SK-N-SH treated with all-trans-retinoic acid at 6 μM for 48 hours (cell line): ENCODE measurements around the gene RFWD3.

Experiments used
- ATAC-seq: fragments of 200-7000 bp; cut with Tn5 transposase; 3 replicates; pipeline ENCODE4 v1.9.1; 2020; ENCODE audit warnings: mild to moderate bottlenecking, moderate library complexity
- ARNTL ChIP-seq: fragments of 450-650 bp; formaldehyde crosslinking; IDR thresholded peaks from 2 replicates; pipeline ENCODE4 v1.5.0; 2020; ENCODE audit warnings: low read depth, mild to moderate bottlenecking, moderate library complexity, borderline replicate concordance
- BACH2 ChIP-seq: fragments of 250-450 bp; sonication (Bioruptor Pico); IDR thresholded peaks from 2 replicates; pipeline ENCODE4 v1.9.0; 2021; ENCODE audit warnings: mild to moderate bottlenecking, borderline replicate concordance
- CSDC2 ChIP-seq: fragments of 250-450 bp; sonication (Bioruptor Pico); IDR thresholded peaks from 2 replicates; pipeline ENCODE4 v1.5.0; 2020; ENCODE audit warnings: mild to moderate bottlenecking, moderate library complexity
- GLIS3 ChIP-seq: fragments of 250-450 bp; sonication (Bioruptor Pico); IDR thresholded peaks from 2 replicates; pipeline ENCODE4 v1.5.0; 2020; ENCODE audit warnings: mild to moderate bottlenecking, moderate library complexity
- ISL1 ChIP-seq: fragments of 250-450 bp; sonication (Bioruptor Pico); IDR thresholded peaks from 2 replicates; pipeline ENCODE4 v2.1.2; 2022; ENCODE audit warnings: mild to moderate bottlenecking, moderate library complexity
- OSR1 ChIP-seq: fragments of 250-450 bp; sonication (Bioruptor Pico); IDR thresholded peaks from 2 replicates; pipeline ENCODE4 v1.8.0; 2022; ENCODE audit warnings: moderate library complexity, mild to moderate bottlenecking, inconsistent platforms
- PATZ1 ChIP-seq: fragments of 250-450 bp; sonication (Bioruptor Pico); IDR thresholded peaks from 2 replicates; pipeline ENCODE4 v1.8.0; 2020; ENCODE audit warnings: mild to moderate bottlenecking, moderate library complexity, borderline replicate concordance
- PPARA ChIP-seq: fragments of 250-450 bp; sonication (Bioruptor Pico); IDR thresholded peaks from 2 replicates; pipeline ENCODE4 v1.5.0; 2020; ENCODE audit warnings: mild to moderate bottlenecking, borderline replicate concordance
- RARB ChIP-seq: fragments of 250-450 bp; sonication (Bioruptor Pico); IDR thresholded peaks from 2 replicates; pipeline ENCODE4 v1.8.0; 2021; ENCODE audit warnings: mild to moderate bottlenecking, moderate library complexity
- SNAI2 ChIP-seq: fragments of 250-450 bp; sonication (Bioruptor Pico); IDR thresholded peaks from 2 replicates; pipeline ENCODE4 v1.5.0; 2020; ENCODE audit warnings: mild to moderate bottlenecking, moderate library complexity
- TCF4 ChIP-seq: fragments of 250-450 bp; sonication (Bioruptor Pico); IDR thresholded peaks from 2 replicates; pipeline ENCODE4 v1.8.0; 2021; ENCODE audit warnings: mild to moderate bottlenecking, moderate library complexity, borderline replicate concordance
- TOX ChIP-seq: fragments of 250-450 bp; sonication (Bioruptor Pico); IDR thresholded peaks from 2 replicates; pipeline ENCODE4 v1.8.0; 2021; ENCODE audit warnings: mild to moderate bottlenecking, moderate library complexity, borderline replicate concordance
- ZC3H10 ChIP-seq: fragments of 250-450 bp; sonication (Bioruptor Pico); IDR thresholded peaks from 2 replicates; pipeline ENCODE4 v1.5.1; 2021; ENCODE audit warnings: mild to moderate bottlenecking, moderate library complexity
- ZFP3 ChIP-seq: fragments of 250-450 bp; sonication (Bioruptor Pico); IDR thresholded peaks from 2 replicates; pipeline ENCODE4 v1.5.0; 2020; ENCODE audit warnings: mild to moderate bottlenecking, moderate library complexity
- ZFP30 ChIP-seq: fragments of 450-650 bp; formaldehyde crosslinking; IDR thresholded peaks from 2 replicates; pipeline ENCODE4 v1.5.0; 2022; ENCODE audit warnings: mild to moderate bottlenecking, moderate library complexity
- ZNF565 ChIP-seq: fragments of 450-650 bp; formaldehyde crosslinking; conservative IDR thresholded peaks from 2 replicates; pipeline ENCODE4 v1.5.0; 2020; ENCODE audit warnings: low read depth, mild to moderate bottlenecking, moderate library complexity
- ZNF70 ChIP-seq: fragments of 450-650 bp; formaldehyde crosslinking; IDR thresholded peaks from 2 replicates; pipeline ENCODE4 v1.5.0; 2020; ENCODE audit warnings: mild to moderate bottlenecking, moderate library complexity
- ZNF8 ChIP-seq: fragments of 450-650 bp; formaldehyde crosslinking; IDR thresholded peaks from 2 replicates; pipeline ENCODE4 v1.5.0; 2020; ENCODE audit warnings: mild to moderate bottlenecking, moderate library complexity
- TF ChIP-seq, protein P1 (sequence below): fragments of 250-450 bp; sonication (Bioruptor Pico); IDR thresholded peaks from 2 replicates; pipeline ENCODE4 v1.5.1; 2021; ENCODE audit warnings: mild to moderate bottlenecking, moderate library complexity
- TF ChIP-seq, protein P2 (sequence below): fragments of 250-450 bp; sonication (Bioruptor Pico); IDR thresholded peaks from 2 replicates; pipeline ENCODE4 v1.8.0; 2021; ENCODE audit warnings: low read depth, mild to moderate bottlenecking, moderate library complexity, borderline replicate concordance
- TF ChIP-seq, protein P3 (sequence below): fragments of 250-450 bp; sonication (Bioruptor Pico); IDR thresholded peaks from 2 replicates; pipeline ENCODE4 v1.5.1; 2020; ENCODE audit warnings: low read depth, mild to moderate bottlenecking, moderate library complexity
- TF ChIP-seq, protein P4 (sequence below): fragments of 250-450 bp; sonication (Bioruptor Pico); IDR thresholded peaks from 2 replicates; pipeline ENCODE4 v1.5.0; 2020; ENCODE audit warnings: mild to moderate bottlenecking, moderate library complexity

Gene RFWD3

DNA sequence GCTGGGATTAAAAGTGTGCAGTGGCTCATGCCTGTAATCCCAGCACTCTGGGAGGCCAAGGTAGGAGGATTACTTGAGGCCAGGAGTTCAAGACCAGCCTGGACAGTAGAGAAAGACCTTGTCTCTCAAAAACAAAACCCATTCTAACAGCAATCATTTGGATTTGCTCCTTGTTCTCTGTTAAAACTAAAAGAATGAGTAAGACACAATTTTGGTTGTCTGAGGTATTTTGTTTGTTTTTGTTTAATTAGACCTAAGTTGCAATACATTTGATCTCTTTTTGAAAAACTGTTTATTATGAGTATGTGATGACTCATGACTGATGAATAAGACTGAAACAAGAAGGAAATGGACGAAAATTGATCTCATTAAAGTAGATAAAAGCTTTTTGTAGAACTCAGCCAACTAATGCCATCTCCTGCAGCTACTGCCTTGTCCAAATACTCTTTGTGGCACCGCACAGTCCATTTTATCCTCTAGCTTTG lies 88.8 kb downstream of the RFWD3 start:
- no peak for TF ChIP-seq ZFP30
- TF ChIP-seq, protein P1, sequence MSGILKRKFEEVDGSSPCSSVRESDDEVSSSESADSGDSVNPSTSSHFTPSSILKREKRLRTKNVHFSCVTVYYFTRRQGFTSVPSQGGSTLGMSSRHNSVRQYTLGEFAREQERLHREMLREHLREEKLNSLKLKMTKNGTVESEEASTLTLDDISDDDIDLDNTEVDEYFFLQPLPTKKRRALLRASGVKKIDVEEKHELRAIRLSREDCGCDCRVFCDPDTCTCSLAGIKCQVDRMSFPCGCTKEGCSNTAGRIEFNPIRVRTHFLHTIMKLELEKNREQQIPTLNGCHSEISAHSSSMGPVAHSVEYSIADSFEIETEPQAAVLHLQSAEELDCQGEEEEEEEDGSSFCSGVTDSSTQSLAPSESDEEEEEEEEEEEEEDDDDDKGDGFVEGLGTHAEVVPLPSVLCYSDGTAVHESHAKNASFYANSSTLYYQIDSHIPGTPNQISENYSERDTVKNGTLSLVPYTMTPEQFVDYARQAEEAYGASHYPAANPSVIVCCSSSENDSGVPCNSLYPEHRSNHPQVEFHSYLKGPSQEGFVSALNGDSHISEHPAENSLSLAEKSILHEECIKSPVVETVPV (CRISPR knock-in tag), result no peak
- no peak for TF ChIP-seq ZNF8
- TF ChIP-seq SNAI2 (CRISPR knock-in tag), result no peak
- no peak for TF ChIP-seq ZC3H10 (CRISPR knock-in tag)
- TF ChIP-seq, protein P2, sequence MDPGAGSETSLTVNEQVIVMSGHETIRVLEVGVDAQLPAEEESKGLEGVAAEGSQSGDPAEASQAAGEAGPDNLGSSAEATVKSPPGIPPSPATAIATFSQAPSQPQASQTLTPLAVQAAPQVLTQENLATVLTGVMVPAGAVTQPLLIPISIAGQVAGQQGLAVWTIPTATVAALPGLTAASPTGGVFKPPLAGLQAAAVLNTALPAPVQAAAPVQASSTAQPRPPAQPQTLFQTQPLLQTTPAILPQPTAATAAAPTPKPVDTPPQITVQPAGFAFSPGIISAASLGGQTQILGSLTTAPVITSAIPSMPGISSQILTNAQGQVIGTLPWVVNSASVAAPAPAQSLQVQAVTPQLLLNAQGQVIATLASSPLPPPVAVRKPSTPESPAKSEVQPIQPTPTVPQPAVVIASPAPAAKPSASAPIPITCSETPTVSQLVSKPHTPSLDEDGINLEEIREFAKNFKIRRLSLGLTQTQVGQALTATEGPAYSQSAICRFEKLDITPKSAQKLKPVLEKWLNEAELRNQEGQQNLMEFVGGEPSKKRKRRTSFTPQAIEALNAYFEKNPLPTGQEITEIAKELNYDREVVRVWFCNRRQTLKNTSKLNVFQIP (CRISPR knock-in tag), result no peak
- no peak for TF ChIP-seq PATZ1 (CRISPR knock-in tag)
- TF ChIP-seq BACH2, result no peak
- TF ChIP-seq, protein P3, sequence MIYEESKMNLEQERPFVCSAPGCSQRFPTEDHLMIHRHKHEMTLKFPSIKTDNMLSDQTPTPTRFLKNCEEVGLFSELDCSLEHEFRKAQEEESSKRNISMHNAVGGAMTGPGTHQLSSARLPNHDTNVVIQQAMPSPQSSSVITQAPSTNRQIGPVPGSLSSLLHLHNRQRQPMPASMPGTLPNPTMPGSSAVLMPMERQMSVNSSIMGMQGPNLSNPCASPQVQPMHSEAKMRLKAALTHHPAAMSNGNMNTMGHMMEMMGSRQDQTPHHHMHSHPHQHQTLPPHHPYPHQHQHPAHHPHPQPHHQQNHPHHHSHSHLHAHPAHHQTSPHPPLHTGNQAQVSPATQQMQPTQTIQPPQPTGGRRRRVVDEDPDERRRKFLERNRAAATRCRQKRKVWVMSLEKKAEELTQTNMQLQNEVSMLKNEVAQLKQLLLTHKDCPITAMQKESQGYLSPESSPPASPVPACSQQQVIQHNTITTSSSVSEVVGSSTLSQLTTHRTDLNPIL, result peak; percentile 65; the same call in 1 of the 2 replicates
- TF ChIP-seq ZNF565 (CRISPR knock-in tag), result no peak
- no peak for TF ChIP-seq TCF4 (CRISPR knock-in tag)
- peak; percentile 99 for TF ChIP-seq ISL1 (CRISPR knock-in tag)
- TF ChIP-seq OSR1 (CRISPR knock-in tag), result no peak
- no peak for TF ChIP-seq GLIS3 (CRISPR knock-in tag)
- no peak for TF ChIP-seq ARNTL (CRISPR knock-in tag)
- TF ChIP-seq TOX (CRISPR knock-in tag), result no peak
- ATAC-seq, result peak; percentile 86

DNA sequence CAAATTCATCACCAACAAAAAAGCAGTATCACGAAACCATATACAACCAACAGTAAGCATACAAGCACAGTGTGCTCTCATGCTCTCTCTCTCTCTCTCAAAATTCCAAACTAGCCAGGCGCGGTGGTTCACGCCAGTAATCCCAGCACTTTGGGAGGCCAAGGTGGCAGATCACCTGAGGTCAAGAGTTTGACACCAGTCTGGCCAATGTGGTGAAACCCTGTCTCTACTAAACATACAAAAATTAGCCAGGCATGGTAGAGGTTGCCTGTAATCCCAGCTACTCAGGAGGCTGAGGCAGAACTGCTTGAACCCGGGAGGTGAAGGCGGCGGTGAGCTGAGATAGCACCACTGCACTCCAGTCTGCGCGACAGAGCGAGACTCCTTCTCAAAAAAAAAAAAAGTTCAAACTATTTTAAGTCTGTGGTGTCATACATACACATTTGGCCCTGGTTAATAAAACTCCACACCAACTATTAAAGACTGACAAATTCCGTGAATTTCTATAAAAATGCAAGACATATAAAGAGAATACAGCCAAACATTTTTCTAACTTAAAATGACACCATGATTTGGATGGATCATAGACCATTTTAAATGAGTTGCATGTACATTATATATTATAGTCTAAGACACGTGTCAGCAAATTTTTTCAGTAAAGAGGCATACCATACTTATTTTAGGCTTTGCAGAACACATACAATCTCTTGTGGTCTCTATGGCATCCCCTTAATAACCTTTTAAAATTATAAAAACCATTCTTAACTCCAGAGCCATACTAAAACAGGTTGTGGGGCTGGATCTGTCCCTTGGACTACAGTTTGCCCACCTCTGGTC lies 90.7 kb downstream of the RFWD3 start:
- ATAC-seq, result no peak
- TF ChIP-seq CSDC2 (CRISPR knock-in tag) (no peak), ZNF70 (no peak), GLIS3 (CRISPR knock-in tag) (no peak), ZC3H10 (CRISPR knock-in tag) (no peak), ARNTL (CRISPR knock-in tag) (no peak), ISL1 (CRISPR knock-in tag) (no peak), ZNF8 (no peak), ZNF565 (CRISPR knock-in tag) (no peak), ZFP3 (CRISPR knock-in tag) (no peak), PPARA (CRISPR knock-in tag) (no peak), TCF4 (CRISPR knock-in tag) (no peak), RARB (no peak), PATZ1 (CRISPR knock-in tag) (no peak)
- TF ChIP-seq, protein P1 (CRISPR knock-in tag), result no peak
- TF ChIP-seq, protein P3, result no peak
- TF ChIP-seq, protein P4, sequence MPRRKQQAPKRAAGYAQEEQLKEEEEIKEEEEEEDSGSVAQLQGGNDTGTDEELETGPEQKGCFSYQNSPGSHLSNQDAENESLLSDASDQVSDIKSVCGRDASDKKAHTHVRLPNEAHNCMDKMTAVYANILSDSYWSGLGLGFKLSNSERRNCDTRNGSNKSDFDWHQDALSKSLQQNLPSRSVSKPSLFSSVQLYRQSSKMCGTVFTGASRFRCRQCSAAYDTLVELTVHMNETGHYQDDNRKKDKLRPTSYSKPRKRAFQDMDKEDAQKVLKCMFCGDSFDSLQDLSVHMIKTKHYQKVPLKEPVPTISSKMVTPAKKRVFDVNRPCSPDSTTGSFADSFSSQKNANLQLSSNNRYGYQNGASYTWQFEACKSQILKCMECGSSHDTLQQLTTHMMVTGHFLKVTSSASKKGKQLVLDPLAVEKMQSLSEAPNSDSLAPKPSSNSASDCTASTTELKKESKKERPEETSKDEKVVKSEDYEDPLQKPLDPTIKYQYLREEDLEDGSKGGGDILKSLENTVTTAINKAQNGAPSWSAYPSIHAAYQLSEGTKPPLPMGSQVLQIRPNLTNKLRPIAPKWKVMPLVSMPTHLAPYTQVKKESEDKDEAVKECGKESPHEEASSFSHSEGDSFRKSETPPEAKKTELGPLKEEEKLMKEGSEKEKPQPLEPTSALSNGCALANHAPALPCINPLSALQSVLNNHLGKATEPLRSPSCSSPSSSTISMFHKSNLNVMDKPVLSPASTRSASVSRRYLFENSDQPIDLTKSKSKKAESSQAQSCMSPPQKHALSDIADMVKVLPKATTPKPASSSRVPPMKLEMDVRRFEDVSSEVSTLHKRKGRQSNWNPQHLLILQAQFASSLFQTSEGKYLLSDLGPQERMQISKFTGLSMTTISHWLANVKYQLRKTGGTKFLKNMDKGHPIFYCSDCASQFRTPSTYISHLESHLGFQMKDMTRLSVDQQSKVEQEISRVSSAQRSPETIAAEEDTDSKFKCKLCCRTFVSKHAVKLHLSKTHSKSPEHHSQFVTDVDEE (CRISPR knock-in tag), result no peak
